Coronary artery (tissue), 2 donors: ENCODE results near the gene DSCAML1.
A peak's percentile ranks its signal among the peaks of the same experiment; 100 is the strongest.

Experiments used
- DNase-seq: peaks from one replicate; pipeline ENCODE4 v3.0.0-alpha.2; 2017; ENCODE audit warnings: low spot score
- H3K27ac ChIP-seq, 2 donors: fragments of 200-600 bp; sonication (generic); one replicate each; pipeline ENCODE4 v1.5.1; 2016 to 2019
- H3K4me3 ChIP-seq: fragments of 200-600 bp; sonication (generic); 2 replicates; pipeline ENCODE4 v1.5.1; 2016; ENCODE audit warnings: mild to moderate bottlenecking, moderate library complexity
- TF ChIP-seq, protein P1 (sequence below): fragments of 200-600 bp; sonication (generic); IDR thresholded peaks from one replicate; pipeline ENCODE4 v1.5.1; 2019; ENCODE audit warnings: antibody characterized with exemption

DSCAML1 gene

DNA sequence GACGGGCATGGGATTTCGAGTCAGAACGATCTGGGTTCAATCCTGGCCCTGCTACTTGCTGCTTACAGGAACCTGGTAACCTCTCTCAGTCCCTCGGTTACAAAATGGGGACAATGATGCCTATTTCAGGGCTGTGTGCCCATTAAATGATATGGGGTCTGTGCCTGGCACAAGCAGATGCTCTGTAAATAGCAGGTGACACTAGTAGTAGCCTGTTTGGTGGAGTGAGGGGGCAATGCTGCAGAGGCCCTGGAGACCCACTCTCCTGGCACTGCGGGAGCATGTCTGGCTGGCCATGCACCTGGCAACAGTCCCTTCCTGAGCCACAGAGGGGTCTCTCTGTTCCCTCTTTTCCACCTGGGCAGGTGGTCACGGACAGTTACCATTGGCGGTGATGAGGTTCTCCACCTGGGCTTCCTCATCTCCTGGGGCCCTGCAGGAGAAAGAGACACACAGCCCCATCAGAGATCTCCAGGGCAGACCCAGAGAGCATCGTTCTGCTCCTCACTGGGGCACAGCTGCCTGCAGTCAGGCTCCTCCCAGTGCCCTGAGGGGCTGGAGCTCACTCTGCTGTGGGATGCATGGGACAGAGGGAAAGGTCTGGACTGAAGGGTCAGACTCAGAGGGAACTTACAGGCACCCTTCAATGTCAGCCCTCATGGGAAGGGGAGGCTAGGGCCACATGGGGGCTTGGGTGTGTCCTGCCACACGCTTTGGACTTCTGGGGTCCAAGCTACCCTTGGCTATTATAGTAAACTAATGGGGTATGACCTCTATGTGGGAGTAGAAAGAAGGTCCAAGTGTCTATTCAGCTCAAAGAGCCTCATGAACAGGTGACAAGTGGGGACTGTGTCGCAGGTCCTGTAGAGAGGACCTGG, 43.2 kb upstream of the DSCAML1 start:
- no peak overlapping the region for H3K4me3 ChIP-seq
- DNase-seq = peak; percentile 62

DNA sequence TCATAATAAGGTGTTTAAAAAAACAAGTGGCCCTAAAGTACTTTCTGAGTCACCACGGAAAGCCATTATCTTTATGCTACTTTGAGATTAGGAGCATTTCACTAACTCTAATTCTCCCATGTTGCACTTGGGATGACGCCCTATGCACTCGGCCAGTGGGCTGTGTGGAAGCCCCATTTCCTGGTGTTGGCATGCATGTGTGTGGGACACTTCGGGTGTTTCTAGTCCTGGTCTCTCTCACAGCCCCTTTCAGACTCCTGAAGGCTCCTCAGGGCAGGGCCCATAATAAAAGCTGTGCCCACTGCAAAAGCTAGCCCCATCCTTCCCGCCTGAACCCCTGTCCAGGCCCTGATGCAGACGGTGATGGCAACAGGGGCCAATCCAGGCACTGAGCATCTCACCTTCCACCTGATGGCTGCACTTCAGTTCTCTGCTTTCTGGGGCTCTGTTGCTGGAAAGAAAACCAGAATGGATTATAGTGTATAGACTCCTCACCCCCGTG, 42.4 kb upstream of the DSCAML1 start:
- DNase-seq = peak; percentile 58
- Histone ChIP-seq H3K27ac (no peak overlapping the region), H3K4me3 (no peak overlapping the region)
- TF ChIP-seq, protein P1, sequence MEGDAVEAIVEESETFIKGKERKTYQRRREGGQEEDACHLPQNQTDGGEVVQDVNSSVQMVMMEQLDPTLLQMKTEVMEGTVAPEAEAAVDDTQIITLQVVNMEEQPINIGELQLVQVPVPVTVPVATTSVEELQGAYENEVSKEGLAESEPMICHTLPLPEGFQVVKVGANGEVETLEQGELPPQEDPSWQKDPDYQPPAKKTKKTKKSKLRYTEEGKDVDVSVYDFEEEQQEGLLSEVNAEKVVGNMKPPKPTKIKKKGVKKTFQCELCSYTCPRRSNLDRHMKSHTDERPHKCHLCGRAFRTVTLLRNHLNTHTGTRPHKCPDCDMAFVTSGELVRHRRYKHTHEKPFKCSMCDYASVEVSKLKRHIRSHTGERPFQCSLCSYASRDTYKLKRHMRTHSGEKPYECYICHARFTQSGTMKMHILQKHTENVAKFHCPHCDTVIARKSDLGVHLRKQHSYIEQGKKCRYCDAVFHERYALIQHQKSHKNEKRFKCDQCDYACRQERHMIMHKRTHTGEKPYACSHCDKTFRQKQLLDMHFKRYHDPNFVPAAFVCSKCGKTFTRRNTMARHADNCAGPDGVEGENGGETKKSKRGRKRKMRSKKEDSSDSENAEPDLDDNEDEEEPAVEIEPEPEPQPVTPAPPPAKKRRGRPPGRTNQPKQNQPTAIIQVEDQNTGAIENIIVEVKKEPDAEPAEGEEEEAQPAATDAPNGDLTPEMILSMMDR = no peak

More for the DNA sequence above, 43.2 kb upstream of the DSCAML1 start:
- no peak overlapping the region for H3K27ac ChIP-seq
- TF ChIP-seq, protein P1 = no peak

DNA sequence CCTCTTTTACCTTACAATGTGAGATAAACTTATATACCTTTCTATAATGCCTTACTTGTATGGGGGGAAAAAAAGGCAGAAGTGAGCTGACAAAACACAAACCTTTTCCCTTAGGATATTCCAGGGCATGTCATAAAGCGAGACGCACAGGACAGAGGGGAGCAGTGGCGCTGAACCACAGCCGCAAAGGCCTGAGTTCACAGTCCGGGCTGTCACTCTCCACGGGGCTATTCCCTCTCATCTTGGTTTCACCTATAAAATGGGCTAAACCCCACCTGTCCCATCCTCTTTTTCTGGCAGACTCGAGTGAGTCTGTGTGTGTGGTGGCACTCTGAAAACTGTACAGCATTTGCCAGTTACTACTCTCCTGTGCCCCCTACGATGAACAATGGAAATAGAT, 41.9 kb upstream of the DSCAML1 start:
- H3K4me3 ChIP-seq = no peak overlapping the region
- H3K27ac ChIP-seq = no peak overlapping the region
- DNase-seq = peak; percentile 28
- TF ChIP-seq, protein P1 = no peak

DNA sequence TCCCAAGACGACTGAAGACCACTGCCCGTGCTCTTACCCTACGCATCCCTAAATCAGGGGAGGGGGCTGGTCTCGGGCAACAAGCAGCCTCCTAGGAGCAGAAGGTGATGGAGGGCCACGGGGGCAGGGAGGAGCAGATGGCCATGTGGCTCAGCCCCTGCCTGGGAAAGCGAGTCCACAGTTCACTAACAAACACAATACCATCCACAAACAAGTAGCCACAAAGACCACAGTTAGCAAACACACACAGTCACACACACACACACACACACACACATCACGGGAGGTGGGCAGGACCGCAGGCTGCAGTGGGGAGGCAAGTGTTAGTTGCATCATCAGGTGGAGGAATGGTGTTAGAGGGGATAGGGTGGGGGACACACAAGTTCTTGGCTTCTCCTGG, 40.8 kb upstream of the DSCAML1 start:
- no peak overlapping the region for H3K4me3 ChIP-seq
- DNase-seq = no peak
- no peak overlapping the region for H3K27ac ChIP-seq
- TF ChIP-seq, protein P1 = no peak

DNA sequence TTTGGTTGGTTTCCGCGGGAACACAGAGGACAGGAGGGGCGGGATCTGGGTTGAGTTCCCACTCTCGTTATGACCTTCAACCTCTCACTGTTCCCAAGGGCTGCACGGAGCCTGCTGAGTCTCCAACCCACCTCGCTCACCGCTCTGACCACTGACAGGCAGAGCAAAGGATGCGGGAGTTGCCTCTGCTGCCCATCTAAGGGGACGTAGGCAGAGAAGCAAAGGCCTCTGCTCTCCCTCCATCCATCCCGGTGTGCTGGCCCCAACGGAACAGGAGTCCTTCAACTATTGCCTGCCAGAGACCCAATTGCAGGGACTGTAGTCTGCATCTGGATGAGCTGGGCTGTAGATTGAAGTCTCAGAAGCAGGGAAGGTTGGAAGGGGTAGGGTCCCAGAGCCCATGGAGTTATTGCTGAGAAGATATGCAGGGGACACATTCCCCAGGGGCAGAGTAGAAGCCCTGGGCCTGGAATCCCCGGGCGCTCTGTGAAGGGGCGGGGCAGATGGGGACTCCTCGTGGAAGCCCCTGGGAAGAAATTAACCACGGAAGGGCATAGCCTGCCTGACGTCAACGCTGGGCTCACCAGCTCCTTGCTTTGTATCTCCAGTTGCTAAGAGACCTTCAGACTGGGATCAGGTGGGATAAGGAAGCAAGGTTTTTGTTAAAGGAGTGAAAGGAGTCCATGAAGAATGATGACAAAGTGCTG, 40.2 kb upstream of the DSCAML1 start:
- Histone ChIP-seq H3K4me3 (peak overlapping the region; percentile 7), H3K27ac (peak overlapping the region in 1 of 2 donors; percentile 30)
- peak; percentile 62 for DNase-seq
- TF ChIP-seq, protein P1 = no peak

DNA sequence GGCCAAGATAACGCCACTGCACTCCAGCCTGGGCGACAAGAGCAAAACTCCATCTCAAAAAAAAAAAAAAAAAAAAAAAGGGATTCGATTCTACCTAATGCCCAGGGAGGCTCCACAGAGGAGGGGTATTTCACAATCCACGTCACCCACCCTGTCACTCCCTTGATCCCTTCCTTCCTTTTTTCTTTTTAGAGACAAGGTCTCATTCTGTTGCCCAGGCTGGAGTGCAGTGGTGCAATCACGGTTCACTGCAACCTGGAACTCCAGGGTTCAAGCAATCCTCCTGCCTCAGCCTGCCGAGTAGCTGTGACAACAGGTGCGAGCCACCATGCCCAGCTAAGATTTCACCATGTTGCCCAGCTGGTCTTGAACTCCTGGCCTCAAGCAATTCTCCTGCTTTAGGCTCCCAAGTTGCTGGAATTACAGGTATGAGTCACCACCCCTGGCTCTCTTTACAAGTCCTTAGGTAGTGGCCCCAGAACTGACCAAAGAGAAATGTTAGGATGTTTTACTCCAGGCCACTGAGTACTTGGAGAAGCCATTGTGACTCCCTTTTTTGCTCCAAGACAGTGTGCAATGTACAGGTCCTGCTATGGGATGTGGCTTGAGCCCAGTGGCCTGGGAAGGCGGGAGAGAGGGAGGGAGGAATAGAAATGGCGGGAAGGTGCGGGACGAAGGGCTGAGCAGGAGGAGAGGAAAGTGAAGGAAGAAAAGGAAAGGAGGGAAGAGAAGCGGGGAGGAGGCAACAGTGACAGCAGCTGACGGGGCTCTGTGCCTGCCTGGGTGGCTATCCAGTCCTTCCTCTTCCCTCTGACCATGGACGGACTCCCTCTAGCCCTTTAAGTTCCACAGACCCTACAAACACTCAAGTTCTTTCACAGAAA, 39.3 kb upstream of the DSCAML1 start:
- Histone ChIP-seq H3K27ac (peak overlapping the region in 1 of 2 donors; percentile 53), H3K4me3 (peak overlapping the region; percentile 40)
- TF ChIP-seq, protein P1 = no peak
- peak; percentile 45 for DNase-seq
